GM23338 (cell line): Measurements from ENCODE around the gene RAB36. TPM values are rescaled to one million over a fixed set of nuclear protein-coding genes. Genes with fewer than 3 reads are reported as not detected.

Source experiments
- ATAC-seq: fragments of 200-7000 bp; cut with Tn5 transposase; 3 replicates; pipeline ENCODE4 v1.9.1; 2020
- DNase-seq: peaks from one replicate; pipeline ENCODE4 v3.0.0-alpha.2; 2015; ENCODE audit warnings: low spot score
- H2AFZ ChIP-seq: fragments of 200-600 bp; sonication (generic); 2 replicates; pipeline ENCODE4 v1.8.0; 2016; ENCODE audit warnings: antibody characterized with exemption, mild to moderate bottlenecking, moderate library complexity
- H3F3A ChIP-seq: fragments of 200-600 bp; sonication (generic); replicated peaks from 2 replicates; pipeline ENCODE4 v1.8.0; 2017; ENCODE audit warnings: antibody characterized with exemption, mixed run types, low read depth
- H3K27ac ChIP-seq: fragments of 200-600 bp; sonication (generic); 2 replicates; pipeline ENCODE4 v1.6.1; 2016; ENCODE audit warnings: low read depth
- H3K27me3 ChIP-seq: fragments of 200-600 bp; sonication (generic); 2 replicates; pipeline ENCODE4 v1.8.0; 2016; ENCODE audit warnings: mild to moderate bottlenecking, mixed run types, moderate library complexity; ENCODE audit not compliant: insufficient read depth
- H3K36me3 ChIP-seq: fragments of 200-600 bp; sonication (generic); 2 replicates; pipeline ENCODE4 v1.8.0; 2016; ENCODE audit warnings: mild to moderate bottlenecking; ENCODE audit not compliant: insufficient read depth
- H3K4me1 ChIP-seq: fragments of 200-600 bp; sonication (generic); 2 replicates; pipeline ENCODE4 v1.8.0; 2016; ENCODE audit warnings: mild to moderate bottlenecking, moderate library complexity; ENCODE audit not compliant: insufficient read depth
- H3K4me2 ChIP-seq: fragments of 200-600 bp; sonication (generic); 2 replicates; pipeline ENCODE4 v1.7.1; 2017; ENCODE audit warnings: mixed run types
- H3K4me3 ChIP-seq: fragments of 200-600 bp; sonication (generic); 2 replicates; pipeline ENCODE4 v1.6.1; 2016; ENCODE audit warnings: mixed run types
- H3K79me2 ChIP-seq: fragments of 200-600 bp; sonication (generic); replicated peaks from 2 replicates; pipeline ENCODE4 v1.8.0; 2017; ENCODE audit warnings: mild to moderate bottlenecking; ENCODE audit not compliant: insufficient read depth
- H3K9me2 ChIP-seq: fragments of 200-600 bp; sonication (generic); 2 replicates; pipeline ENCODE4 v1.8.0; 2017; ENCODE audit not compliant: insufficient read depth
- H4K20me1 ChIP-seq: fragments of 200-600 bp; sonication (generic); replicated peaks from 2 replicates; pipeline ENCODE4 v1.8.0; 2017; ENCODE audit warnings: mild to moderate bottlenecking; ENCODE audit not compliant: insufficient read depth
- H3K27ac Mint-ChIP-seq: 2 replicates; pipeline ENCODE4 v1.8.0; 2020; ENCODE audit warnings: inconsistent platforms, mild to moderate bottlenecking, moderate library complexity, mixed read lengths
- H3K27me3 Mint-ChIP-seq: 3 replicates; pipeline ENCODE4 v1.8.0; 2022; ENCODE audit warnings: low read depth, mild to moderate bottlenecking, moderate library complexity, mixed read lengths, inconsistent platforms; ENCODE audit not compliant: insufficient read depth, poor library complexity
- H3K36me3 Mint-ChIP-seq: 3 replicates; pipeline ENCODE4 v1.8.0; 2021; ENCODE audit warnings: low read depth, mild to moderate bottlenecking, inconsistent platforms, moderate library complexity, mixed read lengths
- H3K4me1 Mint-ChIP-seq: 3 replicates; pipeline ENCODE4 v1.8.0; 2020; ENCODE audit warnings: mild to moderate bottlenecking, inconsistent platforms, mixed read lengths
- H3K4me3 Mint-ChIP-seq: 3 replicates; pipeline ENCODE4 v1.8.0; 2021; ENCODE audit warnings: moderate library complexity, mild to moderate bottlenecking, inconsistent platforms, mixed read lengths
- H3K9me3 Mint-ChIP-seq: 3 replicates; pipeline ENCODE4 v1.8.0; 2020; ENCODE audit warnings: moderate library complexity, mild to moderate bottlenecking, inconsistent platforms, mixed read lengths
- CREB1 ChIP-seq: fragments of 250-450 bp; sonication (Bioruptor Pico); IDR thresholded peaks from 2 replicates; pipeline ENCODE4 v1.5.0; 2020; ENCODE audit warnings: low read depth, mild to moderate bottlenecking, moderate library complexity
- CTCF ChIP-seq, 2 experiments: fragments of 200-600 bp in 1 of 2; sonication (generic) in 1 of 2; conservative IDR thresholded peaks; 2 replicates each; pipeline versions ENCODE4 v1.5.1 to v1.6.1; 2016 to 2017; ENCODE audit warnings: antibody characterized with exemption in 2 of 2, low read depth in 2 of 2, mild to moderate bottlenecking in 2 of 2, moderate library complexity in 1 of 2
- ETS1 ChIP-seq: IDR thresholded peaks from 2 replicates; pipeline ENCODE4 v1.6.1; 2016; ENCODE audit warnings: antibody characterized with exemption
- EZH2 ChIP-seq: fragments of 200-600 bp; sonication (generic); IDR thresholded peaks from one replicate; pipeline ENCODE4 v1.8.0; 2017; ENCODE audit warnings: antibody characterized with exemption, mild to moderate bottlenecking, low read depth; ENCODE audit not compliant: unreplicated experiment
- NANOG ChIP-seq: IDR thresholded peaks from 2 replicates; pipeline ENCODE4 v1.6.1; 2016; ENCODE audit warnings: antibody characterized with exemption, borderline replicate concordance
- POLR2AphosphoS5 ChIP-seq: IDR thresholded peaks from 2 replicates; pipeline ENCODE4 v1.6.1; 2016; ENCODE audit warnings: antibody characterized with exemption, low read depth
- STAT1 ChIP-seq: IDR thresholded peaks from one replicate; pipeline ENCODE4 v1.6.1; 2016; ENCODE audit warnings: antibody characterized with exemption; ENCODE audit not compliant: unreplicated experiment
- ZNF114 ChIP-seq: fragments of 250-450 bp; sonication (Bioruptor Pico); IDR thresholded peaks from 2 replicates; pipeline ENCODE4 v1.5.0; 2020; ENCODE audit warnings: mild to moderate bottlenecking, moderate library complexity
- ZNF331 ChIP-seq: fragments of 250-450 bp; sonication (Bioruptor Pico); IDR thresholded peaks from 2 replicates; pipeline ENCODE4 v1.5.0; 2020; ENCODE audit warnings: low read depth, mild to moderate bottlenecking, moderate library complexity
- polyA plus RNA-seq: library from polyadenylated mRNA; unstranded; fragments of >200 nt; fragmentation: Nextera tagmentation; extraction: Ambion mirVana; gene quantifications from 2 replicates; pipeline ENCODE4 v1.2.1, GENCODE V29; 2016
- total RNA-seq: library from RNA; depleted of rRNA; stranded (reverse); fragments of >200 nt; shearing (Covaris generic); gene quantifications from 2 replicates; pipeline ENCODE4 v1.2.3, GENCODE V29; 2014
- TF ChIP-seq, protein P1 (sequence below): fragments of 250-450 bp; sonication (Bioruptor Pico); IDR thresholded peaks from 2 replicates; pipeline ENCODE4 v1.5.0; 2020; ENCODE audit warnings: mild to moderate bottlenecking, moderate library complexity

Gene RAB36
- total and polyA plus RNA-seq, 2 experiments from 2014 or later, result 0.58 to 1.2 TPM

GRCh38 chr22:23184100-23184763 is 39.0 kb downstream of the RAB36 start:
- ATAC-seq, result no peak
- Histone ChIP-seq H3K79me2 (peaks cover 81% of the 10 kb centered on the region), H3K4me3 (peak overlapping the region; percentile 66), H4K20me1 (peaks cover 68% of the 10 kb centered on the region), H2AFZ (no peak overlapping the region), H3K4me2 (peak overlapping the region; percentile 93), H3K27ac (no peak overlapping the region), H3K9me2 (no peaks in the 10 kb centered on the region), H3F3A (peaks cover 9% of the 10 kb centered on the region; the same call in 1 of the 2 replicates), H3K27me3 (peaks cover 11% of the 10 kb centered on the region), H3K36me3 (no peaks in the 10 kb centered on the region), H3K4me1 (peaks cover 62% of the 10 kb centered on the region)
- Mint-ChIP-seq H3K9me3 (no peaks in the 10 kb centered on the region; the same call in 2 of the 3 replicates), H3K36me3 (peaks cover 44% of the 10 kb centered on the region), H3K4me1 (peaks cover 66% of the 10 kb centered on the region), H3K27ac (peak overlapping the region; percentile 20; the same call in 1 of the 2 replicates), H3K4me3 (peak overlapping the region; percentile 83), H3K27me3 (peaks cover 33% of the 10 kb centered on the region)
- DNase-seq, result no peak
- no peak for TF ChIP-seq STAT1
- TF ChIP-seq ETS1, result no peak
- no peak for TF ChIP-seq ZNF331 (CRISPR knock-in tag)
- TF ChIP-seq ZNF114 (CRISPR knock-in tag), result no peak

DNA sequence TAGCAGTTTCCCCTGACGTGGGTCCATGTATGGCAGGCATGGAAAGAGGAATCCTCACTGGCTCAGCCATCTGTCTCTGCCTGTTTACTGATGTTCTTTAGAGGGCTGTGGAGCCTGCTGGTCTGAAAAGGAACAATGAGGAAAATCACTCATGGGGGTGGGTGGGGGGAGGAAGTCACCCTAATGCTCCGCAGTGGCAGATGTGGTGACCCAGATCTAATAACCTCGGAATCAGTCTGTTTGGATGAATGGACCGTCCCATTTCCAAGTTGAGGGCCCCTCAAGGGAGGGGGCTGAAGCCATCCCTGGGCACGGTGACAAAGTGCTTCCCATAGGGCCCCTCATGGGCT is 39.5 kb downstream of the RAB36 start:
- Mint-ChIP-seq H3K36me3 (peaks cover 44% of the 10 kb centered on the region), H3K4me3 (peak overlapping the region; percentile 48), H3K27ac (peak overlapping the region; percentile 20; the same call in 1 of the 2 replicates), H3K4me1 (peaks cover 65% of the 10 kb centered on the region), H3K27me3 (peaks cover 28% of the 10 kb centered on the region), H3K9me3 (no peaks in the 10 kb centered on the region; the same call in 2 of the 3 replicates)
- no peak for DNase-seq
- H3K27me3 ChIP-seq, result peaks cover 11% of the 10 kb centered on the region
- H3K79me2 ChIP-seq, result peaks cover 86% of the 10 kb centered on the region
- H4K20me1 ChIP-seq, result peaks cover 74% of the 10 kb centered on the region
- H3K4me1 ChIP-seq, result peaks cover 63% of the 10 kb centered on the region
- peaks cover 9% of the 10 kb centered on the region; the same call in 1 of the 2 replicates for H3F3A ChIP-seq
- no peak overlapping the region for H2AFZ ChIP-seq
- no peaks in the 10 kb centered on the region for H3K9me2 ChIP-seq
- H3K36me3 ChIP-seq, result no peaks in the 10 kb centered on the region
- ATAC-seq, result no peak
- H3K27ac ChIP-seq, result no peak overlapping the region
- peak overlapping the region; percentile 93 for H3K4me2 ChIP-seq
- peak overlapping the region; percentile 66; the same call in 1 of the 2 replicates for H3K4me3 ChIP-seq
- TF ChIP-seq ZNF114 (CRISPR knock-in tag) (no peak), STAT1 (no peak), POLR2AphosphoS5 (no peak), NANOG (no peak), ZNF331 (CRISPR knock-in tag) (no peak), CREB1 (CRISPR knock-in tag) (no peak), ETS1 (no peak), CTCF (conservative IDR thresholded peaks at IDR 0.05; ENCODE audit: low read depth in 2 of 2) (no peak), EZH2 (no peak)
- TF ChIP-seq, protein P1, sequence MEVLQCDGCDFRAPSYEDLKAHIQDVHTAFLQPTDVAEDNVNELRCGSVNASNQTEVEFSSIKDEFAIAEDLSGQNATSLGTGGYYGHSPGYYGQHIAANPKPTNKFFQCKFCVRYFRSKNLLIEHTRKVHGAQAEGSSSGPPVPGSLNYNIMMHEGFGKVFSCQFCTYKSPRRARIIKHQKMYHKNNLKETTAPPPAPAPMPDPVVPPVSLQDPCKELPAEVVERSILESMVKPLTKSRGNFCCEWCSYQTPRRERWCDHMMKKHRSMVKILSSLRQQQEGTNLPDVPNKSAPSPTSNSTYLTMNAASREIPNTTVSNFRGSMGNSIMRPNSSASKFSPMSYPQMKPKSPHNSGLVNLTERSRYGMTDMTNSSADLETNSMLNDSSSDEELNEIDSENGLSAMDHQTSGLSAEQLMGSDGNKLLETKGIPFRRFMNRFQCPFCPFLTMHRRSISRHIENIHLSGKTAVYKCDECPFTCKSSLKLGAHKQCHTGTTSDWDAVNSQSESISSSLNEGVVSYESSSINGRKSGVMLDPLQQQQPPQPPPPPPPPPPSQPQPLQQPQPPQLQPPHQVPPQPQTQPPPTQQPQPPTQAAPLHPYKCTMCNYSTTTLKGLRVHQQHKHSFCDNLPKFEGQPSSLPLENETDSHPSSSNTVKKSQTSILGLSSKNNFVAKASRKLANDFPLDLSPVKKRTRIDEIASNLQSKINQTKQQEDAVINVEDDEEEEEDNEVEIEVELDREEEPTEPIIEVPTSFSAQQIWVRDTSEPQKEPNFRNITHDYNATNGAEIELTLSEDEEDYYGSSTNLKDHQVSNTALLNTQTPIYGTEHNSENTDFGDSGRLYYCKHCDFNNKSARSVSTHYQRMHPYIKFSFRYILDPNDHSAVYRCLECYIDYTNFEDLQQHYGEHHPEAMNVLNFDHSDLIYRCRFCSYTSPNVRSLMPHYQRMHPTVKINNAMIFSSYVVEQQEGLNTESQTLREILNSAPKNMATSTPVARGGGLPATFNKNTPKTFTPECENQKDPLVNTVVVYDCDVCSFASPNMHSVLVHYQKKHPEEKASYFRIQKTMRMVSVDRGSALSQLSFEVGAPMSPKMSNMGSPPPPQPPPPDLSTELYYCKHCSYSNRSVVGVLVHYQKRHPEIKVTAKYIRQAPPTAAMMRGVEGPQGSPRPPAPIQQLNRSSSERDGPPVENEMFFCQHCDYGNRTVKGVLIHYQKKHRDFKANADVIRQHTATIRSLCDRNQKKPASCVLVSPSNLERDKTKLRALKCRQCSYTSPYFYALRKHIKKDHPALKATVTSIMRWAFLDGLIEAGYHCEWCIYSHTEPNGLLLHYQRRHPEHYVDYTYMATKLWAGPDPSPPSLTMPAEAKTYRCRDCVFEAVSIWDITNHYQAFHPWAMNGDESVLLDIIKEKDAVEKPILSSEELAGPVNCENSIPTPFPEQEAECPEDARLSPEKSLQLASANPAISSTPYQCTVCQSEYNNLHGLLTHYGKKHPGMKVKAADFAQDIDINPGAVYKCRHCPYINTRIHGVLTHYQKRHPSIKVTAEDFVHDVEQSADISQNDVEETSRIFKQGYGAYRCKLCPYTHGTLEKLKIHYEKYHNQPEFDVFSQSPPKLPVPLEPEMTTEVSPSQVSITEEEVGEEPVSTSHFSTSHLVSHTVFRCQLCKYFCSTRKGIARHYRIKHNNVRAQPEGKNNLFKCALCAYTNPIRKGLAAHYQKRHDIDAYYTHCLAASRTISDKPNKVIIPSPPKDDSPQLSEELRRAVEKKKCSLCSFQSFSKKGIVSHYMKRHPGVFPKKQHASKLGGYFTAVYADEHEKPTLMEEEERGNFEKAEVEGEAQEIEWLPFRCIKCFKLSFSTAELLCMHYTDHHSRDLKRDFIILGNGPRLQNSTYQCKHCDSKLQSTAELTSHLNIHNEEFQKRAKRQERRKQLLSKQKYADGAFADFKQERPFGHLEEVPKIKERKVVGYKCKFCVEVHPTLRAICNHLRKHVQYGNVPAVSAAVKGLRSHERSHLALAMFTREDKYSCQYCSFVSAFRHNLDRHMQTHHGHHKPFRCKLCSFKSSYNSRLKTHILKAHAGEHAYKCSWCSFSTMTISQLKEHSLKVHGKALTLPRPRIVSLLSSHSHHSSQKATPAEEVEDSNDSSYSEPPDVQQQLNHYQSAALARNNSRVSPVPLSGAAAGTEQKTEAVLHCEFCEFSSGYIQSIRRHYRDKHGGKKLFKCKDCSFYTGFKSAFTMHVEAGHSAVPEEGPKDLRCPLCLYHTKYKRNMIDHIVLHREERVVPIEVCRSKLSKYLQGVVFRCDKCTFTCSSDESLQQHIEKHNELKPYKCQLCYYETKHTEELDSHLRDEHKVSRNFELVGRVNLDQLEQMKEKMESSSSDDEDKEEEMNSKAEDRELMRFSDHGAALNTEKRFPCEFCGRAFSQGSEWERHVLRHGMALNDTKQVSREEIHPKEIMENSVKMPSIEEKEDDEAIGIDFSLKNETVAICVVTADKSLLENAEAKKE (CRISPR knock-in tag), result no peak
